Stimulated activated CD4-positive, alpha-beta T cell treated with anti-CD3 and anti-CD28 coated beads, TNF-alpha, amount 100 ng/mL, for 24 hours (primary cell): Measurements from ENCODE around the gene FCHO1.

ENCODE experiments used
- DNase-seq, 3 experiments: peaks; one replicate each; pipeline ENCODE4 v3.0.0-alpha.2; 2020; ENCODE audit warnings: low read depth in 3 of 3

Gene FCHO1

DNA sequence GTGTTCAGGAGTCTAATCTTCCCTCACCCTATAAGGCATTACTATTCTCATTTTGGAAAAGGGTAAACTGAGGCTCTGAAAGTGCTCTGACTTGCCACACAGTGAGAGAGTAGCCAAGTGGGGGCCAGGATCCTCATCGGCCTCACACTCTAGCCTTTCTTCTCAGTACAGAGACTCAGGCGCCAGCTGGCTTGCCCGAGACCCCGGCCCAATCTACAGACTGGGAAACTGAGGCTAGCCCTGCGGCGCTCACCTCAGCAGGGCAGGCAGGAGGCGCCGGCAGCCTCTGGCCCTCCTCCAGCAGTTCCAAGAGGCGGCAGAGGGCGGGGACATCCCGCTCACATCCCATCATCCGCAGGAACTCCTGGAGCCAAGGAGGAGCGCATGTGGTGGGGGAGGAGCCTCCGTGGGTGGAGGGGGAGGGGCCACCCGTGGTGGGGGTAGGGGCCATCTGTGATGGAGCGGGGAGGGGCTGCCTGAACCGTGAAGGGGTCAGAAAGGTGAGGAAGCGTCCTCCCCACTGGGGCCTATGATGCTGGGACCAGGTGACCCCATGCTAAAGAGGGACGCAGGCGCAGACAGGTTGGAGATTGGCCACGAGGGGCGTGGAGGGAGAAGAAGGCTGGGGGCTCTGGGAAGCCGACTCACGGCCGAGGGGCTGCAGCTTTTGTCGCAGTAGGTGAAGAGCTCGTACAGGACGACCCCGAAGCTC, 78.7 kb downstream of the FCHO1 start:
- no peak for DNase-seq

DNA sequence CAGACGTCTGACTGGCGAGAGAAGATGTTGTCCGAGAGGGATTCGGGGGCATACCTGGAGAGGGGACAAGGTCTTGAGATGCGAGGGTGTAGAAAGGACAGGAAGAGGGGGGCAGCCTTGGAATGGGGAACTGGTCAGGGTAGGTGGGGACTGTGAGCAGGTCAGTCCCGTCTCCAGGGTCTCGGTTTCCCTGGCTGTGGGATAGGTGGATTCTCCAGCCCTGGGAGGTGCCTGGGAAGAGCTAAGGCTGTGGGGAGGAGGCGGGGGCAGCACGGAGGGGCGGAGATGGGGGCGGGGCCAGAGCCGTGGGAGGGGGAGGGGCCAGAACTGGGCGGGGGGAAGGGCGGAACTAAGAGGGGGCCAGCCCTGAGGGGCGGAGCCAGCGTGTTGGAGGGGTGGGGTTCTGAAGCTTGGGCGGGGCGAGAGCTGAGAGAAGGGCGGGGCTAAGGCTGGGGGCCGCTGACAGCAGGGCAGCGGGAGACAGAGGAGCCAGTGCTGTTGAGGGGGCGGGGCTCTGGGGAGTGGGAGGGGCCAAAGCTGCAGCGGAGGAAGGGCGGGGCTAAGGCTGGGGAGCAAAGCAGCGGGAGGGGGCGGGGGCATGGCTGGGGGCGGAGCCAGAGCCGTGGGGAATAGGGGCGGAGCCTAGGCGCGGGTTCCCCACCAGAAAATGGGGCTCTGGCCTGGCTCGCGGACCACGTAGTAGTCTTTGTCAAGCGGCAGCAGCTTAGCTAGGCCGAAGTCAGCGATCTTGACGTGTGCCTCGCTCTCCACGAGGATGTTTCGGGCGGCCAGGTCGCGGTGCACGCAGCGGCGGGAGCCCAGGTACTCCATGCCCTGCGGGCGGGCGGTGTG, 79.5 kb downstream of the FCHO1 start:
- DNase-seq: peak; percentile 27 to 62 (median 42)

DNA sequence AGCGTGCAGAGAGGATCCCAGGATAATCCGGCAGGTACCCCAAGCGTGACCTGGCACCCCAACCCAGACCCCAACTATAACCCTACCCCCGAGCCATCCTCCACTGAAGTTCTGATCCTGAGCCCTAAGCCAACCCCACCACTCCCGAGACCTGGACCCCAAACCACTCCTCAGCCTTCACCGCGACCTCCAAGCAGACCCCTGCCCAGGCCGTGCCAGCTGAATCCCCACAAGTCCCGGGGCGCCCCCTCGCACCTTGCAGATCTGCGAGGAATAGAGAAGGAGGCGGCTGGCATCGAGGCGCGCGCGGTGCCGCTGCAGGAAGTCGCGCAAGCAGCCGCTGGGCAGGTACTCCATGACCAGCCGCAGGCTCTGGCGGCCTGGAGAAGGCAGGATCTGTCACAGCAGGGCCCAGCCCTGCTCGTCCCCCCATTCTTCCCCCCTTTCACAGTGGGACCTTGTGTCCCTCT, 80.2 kb downstream of the FCHO1 start:
- no peak for DNase-seq

DNA sequence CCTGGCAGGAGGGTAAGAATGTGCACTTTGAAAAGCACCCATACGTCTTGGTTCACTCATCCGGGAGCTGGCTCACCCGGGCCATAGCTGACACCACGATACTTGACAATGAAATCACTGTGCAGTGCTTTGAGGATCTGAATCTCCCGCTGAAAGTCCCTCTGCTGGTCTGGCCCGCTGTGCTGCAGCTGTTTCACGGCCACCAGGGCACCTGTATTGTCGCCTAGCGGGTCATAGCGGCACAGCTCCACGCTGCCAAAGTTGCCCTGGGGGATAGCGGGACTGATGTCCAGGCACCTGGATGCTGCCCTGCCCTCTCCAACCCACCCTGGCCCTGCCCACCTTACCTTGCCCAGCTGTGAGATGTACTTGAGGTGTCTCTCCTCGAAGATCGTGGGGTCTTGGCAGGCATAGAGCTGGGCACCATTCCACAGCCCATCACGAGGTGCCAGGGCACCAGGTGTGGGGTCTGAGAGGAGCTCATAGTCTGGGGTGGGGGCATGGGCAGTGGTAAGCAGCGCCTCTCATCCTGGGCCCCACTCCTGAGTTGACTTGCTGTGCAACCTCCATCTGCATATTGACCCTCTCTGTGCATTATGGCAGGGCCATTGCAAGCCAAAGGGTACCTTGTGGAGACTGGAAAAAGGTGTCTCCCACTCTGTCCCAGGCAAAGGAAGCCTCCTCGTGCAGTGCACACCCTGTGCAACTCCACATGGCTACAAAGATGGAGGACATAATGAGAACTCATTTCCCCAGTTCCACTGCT, 81.3 kb downstream of the FCHO1 start:
- no peak for DNase-seq

DNA sequence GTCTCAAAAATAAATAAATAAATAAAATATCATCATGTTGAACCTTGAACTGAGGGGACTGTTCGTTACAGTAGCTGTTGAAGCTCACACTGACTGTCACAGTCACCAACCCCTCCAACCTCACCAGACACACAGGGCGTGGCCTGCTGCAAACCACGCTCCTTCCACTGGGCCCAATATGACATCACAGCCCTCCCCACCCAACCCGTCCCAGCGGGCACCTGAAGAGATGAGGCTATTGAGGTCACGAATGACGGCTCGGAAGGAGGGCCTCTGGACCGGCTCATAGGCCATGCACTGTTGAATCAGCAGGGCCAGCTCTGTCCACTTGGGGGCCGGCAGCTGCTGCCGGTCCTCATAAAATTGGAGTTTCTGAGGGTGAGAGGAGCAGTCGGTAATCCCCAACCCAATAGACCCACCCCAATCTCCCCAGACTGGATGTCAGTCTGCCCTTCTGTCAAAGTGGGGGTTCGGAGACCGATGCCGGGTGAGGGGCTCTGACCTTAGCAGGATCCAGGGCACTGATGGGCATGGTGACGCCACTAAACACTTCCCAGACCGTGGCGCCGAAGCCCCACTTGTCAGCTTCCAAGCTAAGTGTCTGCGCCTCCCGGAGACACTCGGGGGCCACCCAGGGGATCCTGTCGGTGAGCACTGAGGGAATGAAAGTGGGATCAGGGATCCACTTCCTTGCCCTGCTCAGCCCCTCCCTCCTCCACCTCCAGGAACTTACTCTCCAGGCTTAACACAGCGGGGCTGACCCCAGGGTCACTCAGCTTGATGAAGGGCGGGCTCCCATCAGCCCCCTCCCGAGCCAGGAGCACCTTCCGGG, 83.3 kb downstream of the FCHO1 start:
- no peak for DNase-seq

DNA sequence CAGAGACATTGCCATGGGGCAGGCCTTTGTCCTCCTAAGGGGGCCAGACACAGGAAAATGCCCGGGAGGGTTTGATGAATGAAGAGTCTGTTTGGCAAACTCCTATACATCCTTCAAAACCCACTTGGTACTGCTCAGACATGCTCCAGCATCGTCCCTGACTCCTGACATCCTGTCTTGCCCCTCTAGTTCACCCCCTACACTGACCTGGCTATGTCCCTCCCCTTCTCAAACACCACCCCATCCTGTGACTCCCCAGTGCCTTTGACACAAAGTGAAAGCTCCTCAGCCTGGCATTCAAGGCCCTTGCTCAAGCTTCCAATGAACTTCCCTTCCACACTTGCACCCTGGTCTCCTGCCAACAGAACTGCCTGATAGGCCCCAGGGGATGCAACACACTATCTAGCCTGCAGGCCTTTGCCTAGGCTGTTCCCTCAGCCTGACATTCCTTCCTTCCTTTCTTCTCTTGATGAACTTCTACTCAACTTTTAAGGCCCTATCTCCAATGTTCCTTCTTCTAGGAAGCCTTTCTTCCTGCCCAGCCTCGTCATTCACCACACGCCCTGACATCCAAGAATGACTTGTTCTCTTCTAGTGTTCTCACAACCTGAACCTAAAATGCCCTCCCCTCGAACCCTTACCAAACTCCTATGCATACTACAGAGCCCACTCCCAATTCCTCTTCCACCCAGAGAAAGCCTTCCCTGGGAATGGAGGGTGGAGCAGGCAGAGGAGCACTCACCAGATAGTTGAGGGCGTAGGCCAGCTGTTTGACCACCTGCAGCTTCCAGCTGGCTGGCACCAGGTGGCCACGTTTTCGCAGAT, 84.1 kb downstream of the FCHO1 start:
- no peak for DNase-seq

DNA sequence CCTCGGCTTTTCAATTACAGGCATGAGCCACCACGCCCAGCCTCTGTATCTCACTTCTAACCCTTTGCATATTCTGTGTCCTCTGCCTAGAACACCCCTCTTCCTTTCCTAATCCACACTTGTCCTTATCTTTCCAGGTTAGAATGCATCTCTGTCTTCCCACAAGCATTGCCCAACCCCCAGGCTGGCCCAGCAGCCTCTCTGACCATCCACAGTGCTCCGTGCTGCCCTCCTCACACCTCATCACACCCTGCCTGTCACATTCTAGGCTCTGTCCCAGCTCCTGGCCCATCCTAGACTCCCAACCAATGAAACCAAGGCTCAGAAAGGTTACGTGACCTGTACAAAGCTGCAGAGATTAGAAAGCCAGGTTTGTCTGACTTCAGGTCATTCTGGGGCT, 85.3 kb downstream of the FCHO1 start:
- no peak for DNase-seq

DNA sequence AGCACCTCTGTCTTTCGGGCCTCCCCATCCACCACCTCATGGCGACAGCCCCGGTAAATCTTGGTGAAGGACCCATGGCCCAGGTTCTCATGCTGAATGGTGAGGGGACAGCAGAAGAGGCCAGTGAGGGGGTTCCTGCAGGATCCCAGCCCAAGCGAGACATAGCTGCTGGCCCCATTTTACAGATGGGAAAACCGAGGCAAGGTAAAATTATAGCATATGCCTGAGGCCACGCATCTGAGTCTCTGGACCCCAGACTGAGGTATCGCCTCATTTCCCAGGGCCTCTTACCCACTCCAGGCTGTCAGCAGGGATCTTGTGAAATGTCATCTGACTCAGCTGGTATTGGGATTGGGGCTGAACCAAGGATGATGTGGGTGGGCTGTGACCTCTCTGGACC, 86.7 kb downstream of the FCHO1 start:
- DNase-seq: no peak
